D341Med (cell line): ENCODE measurements around the gene RNF151.
"Not testable (repeated sequence)": the region's sequence is repeated elsewhere in the genome, so short reads cannot be mapped to it uniquely, and the experiment has no call there.

Experiments
- DNase-seq: peaks from one replicate; pipeline ENCODE4 v3.0.0; 2012; ENCODE audit warnings: low spot score

The RNF151 gene

GRCh38 chr16:1966460-1966859, at the start of gene RNF151:
Gene RNF151 (plus strand): TSS chr16:1966856. CDS start chr16:1966882, 26 bp downstream.
- DNase-seq, result no peak

GRCh38 chr16:1917056-1917664, 49.5 kb upstream of the RNF151 start:
- DNase-seq, result no peak

- DNase-seq, result no peak
Observed at GRCh38 chr16:1917665-1918350, 48.8 kb upstream of the RNF151 start.

GRCh38 chr16:1918351-1919326, 48.0 kb upstream of the RNF151 start, which contains the start of gene HS3ST6:
Gene HS3ST6 (minus strand): TSS chr16:1918415. CDS start chr16:1918323, 92 bp downstream.
- peak; percentile 68 for DNase-seq

GRCh38 chr16:1919327-1919998, 47.2 kb upstream of the RNF151 start:
- no peak for DNase-seq

GRCh38 chr16:1920122-1920521, 46.5 kb upstream of the RNF151 start:
- not testable (repeated sequence) for DNase-seq

- DNase-seq, result no peak
Observed at GRCh38 chr16:1920727-1921171, 45.9 kb upstream of the RNF151 start.

GRCh38 chr16:1922357-1922756, 44.3 kb upstream of the RNF151 start:
- no peak for DNase-seq

- DNase-seq, result peak; percentile 78
Observed at GRCh38 chr16:1923299-1924034, 43.2 kb upstream of the RNF151 start.

- DNase-seq, result no peak
Observed at GRCh38 chr16:1924095-1924494, 42.6 kb upstream of the RNF151 start.

- no peak for DNase-seq
Observed at GRCh38 chr16:1926271-1926670, 40.4 kb upstream of the RNF151 start.

GRCh38 chr16:1929105-1929504, 37.6 kb upstream of the RNF151 start:
- DNase-seq, result peak; percentile 64

- DNase-seq, result peak; percentile 99
Observed at GRCh38 chr16:1929578-1930337, 36.9 kb upstream of the RNF151 start.

- no peak for DNase-seq
Observed at GRCh38 chr16:1930338-1930720, 36.3 kb upstream of the RNF151 start.

GRCh38 chr16:1932050-1933028, 34.3 kb upstream of the RNF151 start:
- peak; percentile 58 for DNase-seq

GRCh38 chr16:1933097-1933661, 33.5 kb upstream of the RNF151 start:
- DNase-seq, result no peak

GRCh38 chr16:1936945-1937479, 29.6 kb upstream of the RNF151 start:
- DNase-seq, result no peak

GRCh38 chr16:1938316-1938715, 28.3 kb upstream of the RNF151 start:
- DNase-seq, result no peak

- DNase-seq, result no peak
Observed at GRCh38 chr16:1938910-1939309, 27.7 kb upstream of the RNF151 start.
